Measurements from ENCODE around the gene PDE8B. TPM values are rescaled to one million over a fixed set of nuclear protein-coding genes. Genes with fewer than 3 reads are reported as not detected.
"Not testable (repeated sequence)": the region's sequence is repeated elsewhere in the genome, so short reads cannot be mapped to it uniquely, and the experiment has no call there.

PDE8B gene
- total RNA-seq, 1 donor = not detected

- no peak for DNase-seq (ENCODE audit: low read depth)
- TF ChIP-seq CTCF (IDR thresholded peaks at IDR 0.05; ENCODE audit: insufficient read depth, low read length) = no peak
- no peak overlapping the region for H3K4me3 ChIP-seq (ENCODE audit: low read depth, low read length)
These were observed 164.2 kb downstream of the PDE8B start for GRCh38 chr5:77374686-77375085.

- TF ChIP-seq CTCF (IDR thresholded peaks at IDR 0.05; ENCODE audit: insufficient read depth, low read length) = no peak
- no peak overlapping the region for H3K4me3 ChIP-seq (ENCODE audit: low read depth, low read length)
- DNase-seq (ENCODE audit: low read depth) = no peak
These were observed 166.3 kb downstream of the PDE8B start for GRCh38 chr5:77376609-77377300.

GRCh38 chr5:77379558-77380061 lies 169.1 kb downstream of the PDE8B start:
- H3K4me3 ChIP-seq (ENCODE audit: low read depth, low read length) = no peak overlapping the region
- no peak for DNase-seq (ENCODE audit: low read depth)
- no peak for TF ChIP-seq CTCF (IDR thresholded peaks at IDR 0.05; ENCODE audit: insufficient read depth, low read length)

- DNase-seq (ENCODE audit: low read depth) = no peak
- TF ChIP-seq CTCF (IDR thresholded peaks at IDR 0.05; ENCODE audit: insufficient read depth, low read length) = no peak
- no peak overlapping the region for H3K4me3 ChIP-seq (ENCODE audit: low read depth, low read length)
These were observed 170.2 kb downstream of the PDE8B start for GRCh38 chr5:77380636-77381035.

- not testable (repeated sequence) for H3K4me3 ChIP-seq (ENCODE audit: low read depth, low read length); DNase-seq (ENCODE audit: low read depth)
These were observed 172.9 kb downstream of the PDE8B start for GRCh38 chr5:77383336-77383735.

- H3K4me3 ChIP-seq (ENCODE audit: low read depth, low read length); DNase-seq (ENCODE audit: low read depth): not testable (repeated sequence)
These were observed 175.9 kb downstream of the PDE8B start for GRCh38 chr5:77386340-77386739.

GRCh38 chr5:77389746-77390145 lies 179.3 kb downstream of the PDE8B start:
- TF ChIP-seq CTCF (IDR thresholded peaks at IDR 0.05; ENCODE audit: insufficient read depth, low read length) = no peak
- no peak for DNase-seq (ENCODE audit: low read depth)
- H3K4me3 ChIP-seq (ENCODE audit: low read depth, low read length) = no peak overlapping the region

GRCh38 chr5:77390221-77390620 lies 179.7 kb downstream of the PDE8B start:
- no peak overlapping the region for H3K4me3 ChIP-seq (ENCODE audit: low read depth, low read length)
- DNase-seq (ENCODE audit: low read depth) = no peak
- no peak for TF ChIP-seq CTCF (IDR thresholded peaks at IDR 0.05; ENCODE audit: insufficient read depth, low read length)

Data from fibroblast of the aortic adventitia (primary cell).